ENCODE results near the gene TTC13.

The TTC13 gene

DNA sequence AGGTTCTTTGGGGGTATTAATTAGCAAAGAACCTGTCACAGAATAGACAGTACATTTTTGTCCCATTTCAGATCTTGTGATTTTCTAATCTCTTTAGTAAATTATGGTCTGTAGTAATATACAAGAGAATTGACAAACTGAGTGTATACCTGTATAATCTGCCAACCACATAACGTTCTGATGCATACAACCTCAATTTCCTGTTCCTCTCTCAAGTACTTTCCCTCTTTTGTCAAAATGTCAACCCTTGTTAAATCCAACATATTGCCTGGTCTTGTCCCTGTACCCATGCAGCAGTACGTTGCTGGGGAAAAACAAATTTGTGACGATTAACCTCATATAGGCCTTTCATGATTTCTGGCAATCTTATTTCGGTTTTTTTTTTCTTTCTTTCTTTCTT, 1.3 kb upstream of the TTC13 start:
- H3K36me3 ChIP-seq (replicated peaks): no peaks in the 10 kb centered on the region
- H3K4me3 ChIP-seq (ENCODE audit: low read depth, low read length): no peak overlapping the region
- no peak for TF ChIP-seq CTCF (IDR thresholded peaks at IDR 0.05; ENCODE audit: low read depth, low read length, missing control alignments)
- H3K27me3 ChIP-seq (replicated peaks): no peaks in the 10 kb centered on the region
- no peak overlapping the region for H3K27ac ChIP-seq
- no peak for DNase-seq
- in situ Hi-C loops (cut with HindIII; ENCODE audit: low pct_ligation_motif_present, low sequenced_read_pairs): no loop called here

- Histone ChIP-seq H3K4me3 (ENCODE audit: low read depth, low read length) (peak overlapping the region; percentile 89), H3K27ac (no peak overlapping the region), H3K36me3 (replicated peaks) (no peaks in the 10 kb centered on the region), H3K27me3 (replicated peaks) (no peaks in the 10 kb centered on the region)
- no peak for DNase-seq
- in situ Hi-C loops (cut with HindIII; ENCODE audit: low pct_ligation_motif_present, low sequenced_read_pairs): no loop called here
- TF ChIP-seq CTCF (IDR thresholded peaks at IDR 0.05; ENCODE audit: low read depth, low read length, missing control alignments): no peak
These were observed 692 bp upstream of the TTC13 start for GRCh38 chr1:230979389-230979716.

DNA sequence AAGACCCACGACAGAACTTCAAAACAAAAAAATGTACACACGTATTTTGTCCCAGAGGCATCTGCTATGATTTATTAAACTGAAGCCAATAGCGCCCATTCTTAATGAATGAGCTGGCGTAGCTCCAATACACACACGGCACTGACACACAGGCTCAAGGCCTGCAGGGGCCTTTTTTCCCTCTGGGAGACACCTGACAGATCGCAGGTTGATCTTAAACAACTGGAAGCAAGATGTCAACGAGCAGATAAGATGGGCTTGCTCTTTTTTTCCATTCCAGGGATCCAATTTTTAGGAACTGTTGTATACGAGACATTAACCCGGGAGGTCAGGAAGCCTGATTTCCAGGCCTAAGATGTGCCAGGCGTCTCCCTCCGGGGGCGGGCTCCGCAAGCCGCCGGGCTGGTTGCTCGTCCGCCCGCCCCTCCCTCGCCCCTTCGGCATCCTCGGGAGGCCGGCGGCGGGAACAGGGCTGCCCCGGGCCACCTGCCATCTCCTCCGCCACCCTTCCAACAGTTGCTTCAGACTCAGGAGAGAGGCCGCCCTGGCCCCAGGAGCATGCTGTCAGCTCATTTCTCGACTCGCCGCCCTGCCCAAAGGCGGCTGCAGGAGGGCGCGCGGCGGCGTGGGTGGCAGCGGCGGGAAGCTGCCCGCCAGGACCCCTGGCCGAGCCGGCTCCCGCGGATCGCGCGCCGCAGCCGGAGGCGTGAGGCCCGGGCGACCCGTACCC, 735 bp downstream of the TTC13 start:
- no peak overlapping the region for H3K27ac ChIP-seq
- no peak for DNase-seq
- no peak for TF ChIP-seq CTCF (IDR thresholded peaks at IDR 0.05; ENCODE audit: low read depth, low read length, missing control alignments)
- in situ Hi-C loops (cut with HindIII; ENCODE audit: low pct_ligation_motif_present, low sequenced_read_pairs): no loop called here
- H3K27me3 ChIP-seq (replicated peaks): no peaks in the 10 kb centered on the region
- H3K36me3 ChIP-seq (replicated peaks): no peaks in the 10 kb centered on the region
- H3K4me3 ChIP-seq (ENCODE audit: low read depth, low read length): peak overlapping the region; percentile 89

DNA sequence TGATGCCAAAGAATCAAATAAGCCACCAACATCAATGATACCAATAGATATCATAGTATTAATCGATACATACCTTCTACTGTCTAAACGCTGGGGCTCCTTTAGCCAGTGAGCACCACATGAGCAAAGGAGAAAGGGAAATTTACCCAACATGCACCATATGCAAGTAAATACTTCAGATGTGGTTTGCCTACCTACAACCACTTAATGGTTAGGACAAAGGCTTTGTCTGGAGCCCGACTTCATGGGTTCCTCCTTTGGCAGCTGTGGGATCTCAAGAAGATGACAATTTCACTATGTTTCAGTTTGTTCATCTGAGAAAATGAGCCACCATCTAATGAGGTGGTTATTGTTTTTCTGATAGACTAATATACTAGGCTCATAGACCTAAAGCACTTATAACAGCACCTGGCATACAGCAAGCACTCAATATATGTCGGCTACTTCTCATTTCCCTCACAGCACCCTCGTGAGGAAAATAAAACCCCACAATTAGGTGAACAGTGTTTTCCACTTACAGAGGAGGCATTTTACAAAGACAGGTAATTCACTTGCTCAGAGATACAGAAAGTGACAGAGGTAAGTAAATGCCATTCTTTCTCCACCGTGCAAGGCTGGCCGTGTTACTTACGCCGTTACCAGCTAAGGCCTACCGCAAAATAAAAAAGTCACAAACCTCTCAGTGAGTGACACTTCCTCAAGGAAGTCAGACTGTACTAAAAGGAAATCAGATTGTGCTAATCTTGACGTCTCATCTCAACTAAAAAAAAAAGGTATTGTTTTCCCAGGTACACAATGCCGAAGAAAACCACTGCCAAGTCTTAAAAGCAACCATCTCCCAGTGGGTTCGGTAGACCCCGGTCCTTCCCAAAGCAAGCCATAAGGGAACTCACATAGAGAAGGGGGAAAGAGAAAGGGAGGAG, 1.6 kb downstream of the TTC13 start:
- TF ChIP-seq CTCF (IDR thresholded peaks at IDR 0.05; ENCODE audit: low read depth, low read length, missing control alignments): no peak
- Histone ChIP-seq H3K27me3 (replicated peaks) (no peaks in the 10 kb centered on the region), H3K36me3 (replicated peaks) (no peaks in the 10 kb centered on the region), H3K27ac (no peak overlapping the region), H3K4me3 (ENCODE audit: low read depth, low read length) (no peak overlapping the region)
- in situ Hi-C loops (cut with HindIII; ENCODE audit: low pct_ligation_motif_present, low sequenced_read_pairs): no loop called here
- no peak for DNase-seq

GRCh38 chr1:230976360-230976759, 2.3 kb downstream of the TTC13 start:
- DNase-seq: no peak
- no peak for TF ChIP-seq CTCF (IDR thresholded peaks at IDR 0.05; ENCODE audit: low read depth, low read length, missing control alignments)
- in situ Hi-C loops (cut with HindIII; ENCODE audit: low pct_ligation_motif_present, low sequenced_read_pairs): no loop called here
- Histone ChIP-seq H3K27me3 (replicated peaks) (no peaks in the 10 kb centered on the region), H3K4me3 (ENCODE audit: low read depth, low read length) (no peak overlapping the region), H3K36me3 (replicated peaks) (no peaks in the 10 kb centered on the region), H3K27ac (no peak overlapping the region)

Data from brain microvascular endothelial cell (primary cell).